ENCODE results near the gene BBS9.
"Not testable (repeated sequence)": the region's sequence is repeated elsewhere in the genome, so short reads cannot be mapped to it uniquely, and the experiment has no call there.

Gene BBS9

GRCh38 chr7:33487998-33488682, 358.8 kb downstream of the BBS9 start:
- no peak for DNase-seq (ENCODE audit: low read depth, low spot score)

- DNase-seq (ENCODE audit: low read depth, low spot score) = no peak
Observed at GRCh38 chr7:33494474-33494873, 365.1 kb downstream of the BBS9 start.

- DNase-seq (ENCODE audit: low read depth, low spot score) = peak; percentile 16
Observed at GRCh38 chr7:33495207-33495606, 365.8 kb downstream of the BBS9 start.

GRCh38 chr7:33497051-33497450, 367.7 kb downstream of the BBS9 start:
- no peak for DNase-seq (ENCODE audit: low read depth, low spot score)

- DNase-seq (ENCODE audit: low read depth, low spot score) = no peak
Observed at GRCh38 chr7:33500703-33501701, 371.6 kb downstream of the BBS9 start.

GRCh38 chr7:33503014-33503413, 373.6 kb downstream of the BBS9 start:
- no peak for DNase-seq (ENCODE audit: low read depth, low spot score)

- no peak for DNase-seq (ENCODE audit: low read depth, low spot score)
Observed at GRCh38 chr7:33503736-33504135, 374.4 kb downstream of the BBS9 start.

GRCh38 chr7:33504266-33504665, 374.9 kb downstream of the BBS9 start:
- DNase-seq (ENCODE audit: low read depth, low spot score) = no peak

GRCh38 chr7:33509206-33509605, 379.8 kb downstream of the BBS9 start:
- DNase-seq (ENCODE audit: low read depth, low spot score) = no peak

- DNase-seq (ENCODE audit: low read depth, low spot score) = no peak
Observed at GRCh38 chr7:33511778-33512177, 382.4 kb downstream of the BBS9 start.

- no peak for DNase-seq (ENCODE audit: low read depth, low spot score)
Observed at GRCh38 chr7:33516568-33516967, 387.2 kb downstream of the BBS9 start.

- DNase-seq (ENCODE audit: low read depth, low spot score) = no peak
Observed at GRCh38 chr7:33517191-33517590, 387.8 kb downstream of the BBS9 start.

- DNase-seq (ENCODE audit: low read depth, low spot score) = peak; percentile 64
Observed at GRCh38 chr7:33527008-33527407, 397.6 kb downstream of the BBS9 start.

- DNase-seq (ENCODE audit: low read depth, low spot score) = not testable (repeated sequence)
Observed at GRCh38 chr7:33527613-33528012, 398.2 kb downstream of the BBS9 start.

- DNase-seq (ENCODE audit: low read depth, low spot score) = no peak
Observed at GRCh38 chr7:33529070-33529469, 399.7 kb downstream of the BBS9 start.

GRCh38 chr7:33530664-33531063, 401.3 kb downstream of the BBS9 start:
- no peak for DNase-seq (ENCODE audit: low read depth, low spot score)

- DNase-seq (ENCODE audit: low read depth, low spot score) = no peak
Observed at GRCh38 chr7:33531888-33532287, 402.5 kb downstream of the BBS9 start.

GRCh38 chr7:33534833-33535232, 405.5 kb downstream of the BBS9 start:
- peak; percentile 30 for DNase-seq (ENCODE audit: low read depth, low spot score)

GRCh38 chr7:33535989-33536388, 406.6 kb downstream of the BBS9 start:
- no peak for DNase-seq (ENCODE audit: low read depth, low spot score)

- no peak for DNase-seq (ENCODE audit: low read depth, low spot score)
Observed at GRCh38 chr7:33536398-33537103, 407.2 kb downstream of the BBS9 start.

GRCh38 chr7:33537104-33537477, 407.7 kb downstream of the BBS9 start:
- DNase-seq (ENCODE audit: low read depth, low spot score) = no peak

- no peak for DNase-seq (ENCODE audit: low read depth, low spot score)
Observed at GRCh38 chr7:33539198-33539597, 409.8 kb downstream of the BBS9 start.
